ENCODE results near the gene DRC7.
"Not testable (repeated sequence)": the region's sequence is repeated elsewhere in the genome, so short reads cannot be mapped to it uniquely, and the experiment has no call there.

The DRC7 gene

DNA sequence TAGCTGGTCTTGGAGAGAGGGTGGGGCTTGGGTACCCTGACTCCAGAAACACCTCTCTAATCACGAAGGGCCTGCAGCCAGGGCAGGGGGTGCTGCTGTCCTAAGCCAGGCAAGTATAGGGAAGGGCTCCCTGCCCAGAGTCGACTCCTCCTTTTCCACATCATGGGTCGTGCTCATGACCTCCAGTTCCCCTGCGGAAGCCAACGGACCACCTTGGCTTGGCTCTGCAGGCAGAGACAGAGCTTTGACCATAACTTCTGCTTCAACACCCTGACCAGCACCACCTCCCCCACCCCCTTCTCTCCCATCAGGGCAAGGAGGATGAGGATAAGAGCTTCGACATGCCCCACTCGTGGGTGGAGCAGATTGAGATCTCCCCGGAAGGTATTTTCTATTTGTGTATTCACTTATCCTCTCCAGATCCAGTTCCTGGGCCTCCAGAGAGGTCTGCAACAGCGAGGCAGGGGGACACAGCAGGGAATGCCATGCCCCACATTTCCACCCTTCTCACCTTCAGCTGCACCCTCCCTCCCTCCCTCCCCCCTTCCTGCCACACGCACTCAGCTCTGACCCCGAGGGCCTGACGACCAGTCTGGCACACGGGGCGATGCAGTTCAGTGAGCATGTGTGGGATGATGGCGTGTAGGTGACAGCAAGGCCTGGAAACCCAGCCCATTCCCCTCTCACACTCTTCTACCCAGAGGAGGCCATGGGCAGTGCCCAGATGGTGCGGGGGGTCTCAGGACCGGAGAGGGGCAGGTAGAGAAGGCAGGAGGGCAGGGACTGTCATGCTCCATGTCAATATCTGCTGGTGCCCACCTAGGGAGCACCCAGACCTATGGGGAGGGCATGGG is 27.0 kb downstream of the DRC7 start:
- no peak for DNase-seq

DNA sequence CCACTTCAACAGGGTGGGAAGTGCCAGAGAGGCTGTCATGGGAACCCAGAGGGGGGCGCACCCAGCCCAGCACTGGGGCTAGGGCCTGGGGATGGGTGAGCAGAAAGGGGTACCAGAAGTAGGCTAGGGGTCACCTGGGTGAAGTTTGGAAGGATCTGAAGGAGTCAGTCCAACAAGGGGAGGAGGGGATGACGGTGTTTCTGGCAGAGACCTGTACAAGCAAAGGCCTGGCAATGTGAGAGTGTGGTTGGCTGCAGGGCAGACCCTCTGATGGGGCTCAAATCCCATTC is 27.5 kb downstream of the DRC7 start:
- DNase-seq, result no peak

DNA sequence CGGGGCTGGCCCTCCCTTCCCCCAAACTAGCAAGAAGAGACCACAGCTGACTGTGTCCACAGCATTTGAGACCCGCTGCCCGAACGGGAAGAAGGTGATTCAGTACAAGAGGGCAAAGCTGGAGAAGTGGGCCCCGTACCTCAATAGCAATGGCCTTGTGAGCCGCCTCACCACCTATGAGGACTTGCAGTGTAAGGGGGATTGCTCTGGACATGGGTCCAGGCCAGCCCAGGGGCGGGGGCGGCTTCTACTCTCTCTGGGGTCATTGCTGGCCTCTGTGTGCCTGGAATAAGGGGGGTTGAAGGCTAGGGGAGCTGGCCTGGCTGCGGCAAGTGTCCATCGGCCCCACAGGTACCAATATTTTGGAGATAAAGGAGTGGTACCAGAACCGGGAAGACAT is 28.0 kb downstream of the DRC7 start:
- no peak for DNase-seq

DNA sequence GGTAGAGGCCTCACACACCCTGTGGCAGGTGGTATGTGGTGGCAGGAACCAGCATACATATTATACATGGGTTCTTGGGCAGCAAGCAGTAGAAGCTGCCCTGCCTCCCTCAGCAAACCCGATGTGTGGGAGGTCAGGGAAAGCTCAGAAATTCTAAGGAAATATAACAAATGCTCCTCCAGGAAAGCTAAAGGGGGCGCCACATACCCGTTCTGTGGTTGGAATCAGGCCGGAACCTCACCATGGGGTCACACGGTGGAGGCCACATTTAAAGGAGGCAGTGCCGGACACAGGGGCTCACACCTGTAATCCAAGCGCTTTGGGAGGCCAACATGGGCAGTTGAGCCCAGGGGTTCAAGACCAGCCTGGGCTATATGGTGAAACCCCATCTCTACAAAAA is 28.6 kb downstream of the DRC7 start:
- DNase-seq, result no peak

DNA sequence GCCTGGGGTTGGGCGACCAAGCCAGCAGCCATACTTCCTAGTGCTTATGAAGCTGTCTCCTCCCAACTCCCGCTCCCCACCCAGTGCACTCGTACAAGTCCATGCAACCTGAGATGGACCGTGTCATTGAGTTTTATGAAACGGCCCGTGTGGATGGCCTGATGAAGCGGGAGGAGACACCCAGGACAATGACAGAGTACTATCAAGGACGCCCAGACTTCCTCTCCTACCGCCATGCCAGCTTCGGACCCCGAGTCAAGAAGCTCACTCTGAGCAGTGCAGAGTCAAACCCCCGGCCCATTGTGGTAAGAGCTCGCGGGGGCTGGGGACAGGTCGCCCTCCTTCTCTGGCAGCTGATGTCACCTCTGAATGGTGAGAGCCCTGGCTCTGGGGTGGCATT is 29.9 kb downstream of the DRC7 start:
- DNase-seq, result no peak

DNA sequence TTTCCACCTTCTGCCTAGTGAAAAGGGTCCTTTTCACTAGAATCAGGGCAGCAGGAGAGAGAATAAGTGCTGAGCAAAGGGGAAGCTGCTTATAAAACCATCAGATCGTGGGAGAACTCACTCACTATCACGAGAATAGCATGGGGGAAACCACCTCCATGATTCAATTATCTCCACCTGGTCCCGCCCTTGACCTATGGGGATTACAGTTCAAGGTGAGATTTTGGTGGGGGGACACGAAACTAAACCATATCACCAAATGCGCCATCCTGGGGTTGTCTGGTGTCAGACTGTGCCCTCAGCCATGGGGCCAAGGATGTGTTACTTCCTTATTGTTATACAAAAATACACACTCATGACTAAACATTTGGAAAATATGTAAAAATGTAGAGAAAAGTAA is 30.5 kb downstream of the DRC7 start:
- no peak for DNase-seq

DNA sequence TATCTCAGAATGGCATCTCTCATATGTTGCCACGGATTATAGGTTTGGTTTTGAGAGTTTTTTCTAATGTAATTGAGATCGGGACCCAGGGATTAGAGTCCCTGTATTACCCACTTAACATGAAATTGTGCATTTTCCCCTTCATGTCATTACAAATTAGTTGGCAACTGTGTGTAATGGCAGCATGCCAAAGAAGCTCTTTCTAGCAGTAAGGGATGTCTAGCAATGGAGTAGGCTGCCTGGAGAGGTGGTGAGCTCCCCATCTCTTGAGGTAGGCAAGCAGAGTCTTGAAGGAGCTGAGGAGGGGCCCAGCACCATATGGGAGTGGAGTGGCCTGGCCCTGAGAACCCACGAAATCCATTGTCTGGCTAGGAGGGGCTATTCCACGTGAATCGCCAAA is 30.9 kb downstream of the DRC7 start:
- no peak for DNase-seq

DNA sequence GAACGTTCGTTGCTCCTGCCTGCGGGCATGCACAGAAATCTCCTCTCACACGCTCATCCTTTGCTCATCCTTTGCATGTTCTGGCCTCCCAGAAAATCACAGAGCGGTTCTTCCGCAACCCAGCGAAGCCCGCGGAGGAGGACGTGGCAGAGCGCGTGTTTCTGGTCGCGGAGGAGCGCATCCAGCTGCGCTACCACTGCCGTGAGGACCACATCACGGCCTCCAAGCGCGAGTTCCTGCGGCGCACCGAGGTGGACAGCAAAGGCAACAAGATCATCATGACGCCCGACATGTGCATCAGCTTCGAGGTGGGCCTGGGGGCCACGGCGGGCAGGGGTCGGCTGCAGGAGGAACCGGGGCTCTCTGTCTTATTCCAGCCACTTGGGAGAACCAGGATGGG is 31.4 kb downstream of the DRC7 start:
- DNase-seq, result no peak

DNA sequence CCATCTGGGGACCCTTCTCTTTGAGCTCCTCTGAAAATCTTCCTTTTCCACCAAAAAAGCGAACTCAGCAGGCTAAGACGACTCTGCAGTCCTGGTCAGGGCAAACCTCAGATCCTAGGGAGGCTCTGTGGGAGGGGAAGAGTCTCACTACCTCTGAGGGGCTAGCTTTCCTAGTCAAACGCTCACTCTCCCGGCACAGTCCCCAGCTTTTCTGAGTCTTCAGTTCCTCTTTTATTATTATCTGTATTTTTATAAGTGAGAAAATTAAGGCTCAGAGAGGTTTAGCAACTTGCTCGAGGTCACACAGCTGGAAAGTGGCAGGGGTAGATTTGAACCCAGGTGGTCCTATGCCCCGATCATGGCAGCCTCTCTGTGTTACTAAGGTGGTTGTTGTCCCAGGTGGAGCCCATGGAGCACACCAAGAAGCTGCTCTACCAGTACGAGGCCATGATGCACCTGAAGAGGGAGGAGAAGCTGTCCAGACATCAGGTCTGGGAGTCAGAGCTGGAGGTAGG is 31.9 kb downstream of the DRC7 start:
- DNase-seq, result no peak

DNA sequence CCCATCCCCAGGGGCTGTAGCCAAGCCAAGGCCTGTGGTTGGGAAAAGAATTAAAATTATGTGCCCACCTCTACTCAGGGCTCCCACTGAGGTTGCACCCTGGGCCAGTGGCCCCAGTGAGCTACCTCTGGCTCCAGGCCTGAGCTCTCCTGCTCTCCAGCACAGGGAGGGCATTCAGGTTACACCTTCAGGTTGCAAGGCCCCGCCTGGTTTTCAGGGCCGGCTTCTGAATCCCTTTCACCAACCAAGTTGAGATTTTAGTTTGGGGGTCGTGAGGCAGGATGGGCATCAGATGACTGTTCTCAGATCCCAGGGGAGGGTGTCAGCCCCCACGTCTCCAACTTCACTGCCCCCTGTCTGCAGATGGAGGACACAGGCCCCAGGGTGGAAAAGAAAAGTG is 33.0 kb downstream of the DRC7 start:
- DNase-seq, result no peak

DNA sequence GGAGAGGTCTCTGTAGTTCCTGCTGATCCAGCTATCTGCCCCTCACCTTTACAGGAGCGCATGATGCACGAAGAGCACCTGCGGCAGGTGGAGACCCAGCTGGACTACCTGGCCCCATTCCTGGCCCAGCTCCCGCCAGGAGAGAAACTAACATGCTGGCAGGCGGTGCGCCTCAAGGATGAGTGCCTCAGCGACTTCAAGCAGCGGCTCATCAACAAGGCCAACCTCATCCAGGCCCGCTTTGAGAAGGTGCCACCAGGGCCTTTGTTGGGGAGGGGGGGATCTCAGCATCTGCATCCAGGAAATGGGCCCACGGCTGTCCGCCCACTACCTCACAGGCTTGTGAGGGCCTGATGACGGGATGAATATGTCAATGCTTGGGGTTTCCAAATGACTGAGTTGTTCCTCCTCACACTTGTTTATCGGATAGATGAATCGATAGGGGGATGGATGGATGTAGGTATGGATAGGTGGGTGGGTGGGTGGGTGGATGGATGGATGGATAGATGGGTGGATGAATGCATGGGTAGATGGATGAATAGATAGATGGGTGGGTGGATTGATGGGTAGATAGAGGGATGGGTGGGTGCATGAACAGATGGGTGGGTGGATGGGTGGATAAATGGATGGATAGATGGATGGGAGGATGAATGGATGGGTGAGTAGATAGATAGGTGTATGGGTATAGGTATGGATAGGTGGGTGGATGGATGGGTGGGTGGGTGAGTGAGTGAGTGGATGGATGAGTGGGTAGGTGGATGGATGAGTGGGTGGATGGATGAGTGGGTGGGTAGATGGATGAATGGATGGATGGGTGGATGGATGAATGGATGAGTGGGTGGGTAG is 34.0 kb downstream of the DRC7 start:
- no peak for DNase-seq

DNA sequence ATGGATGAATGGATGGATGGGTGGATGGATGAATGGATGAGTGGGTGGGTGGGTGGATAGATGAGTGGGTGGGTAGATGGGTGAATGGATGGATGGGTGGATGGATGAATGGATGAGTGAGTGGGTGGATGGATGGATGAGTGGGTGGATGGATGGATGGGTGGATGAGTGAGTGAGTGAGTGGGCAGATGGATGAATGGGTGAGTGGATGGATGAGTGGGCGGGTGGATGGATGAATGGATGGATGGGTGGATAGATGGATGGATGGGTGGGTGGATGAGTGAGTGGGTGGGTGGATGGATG is 34.5 kb downstream of the DRC7 start:
- DNase-seq, result no peak

DNA sequence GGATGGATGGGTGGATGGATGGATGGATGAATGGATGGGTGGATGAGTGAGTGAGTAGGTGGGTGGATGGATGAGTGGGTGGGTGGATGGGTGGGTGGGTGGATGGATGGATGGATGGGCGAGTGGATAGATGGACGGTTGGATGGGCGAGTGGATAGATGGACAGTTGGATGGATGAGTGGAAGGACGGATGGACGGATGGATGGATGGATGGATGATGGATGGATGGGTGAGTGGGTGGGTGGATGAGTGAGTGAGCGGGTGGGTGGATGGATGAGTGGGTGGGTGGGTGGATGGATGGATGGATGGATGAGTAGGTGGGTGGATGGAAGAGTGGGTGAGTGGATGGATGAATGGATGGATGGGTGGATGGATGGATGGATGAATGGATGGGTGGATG is 35.2 kb downstream of the DRC7 start:
- not testable (repeated sequence) for DNase-seq

DNA sequence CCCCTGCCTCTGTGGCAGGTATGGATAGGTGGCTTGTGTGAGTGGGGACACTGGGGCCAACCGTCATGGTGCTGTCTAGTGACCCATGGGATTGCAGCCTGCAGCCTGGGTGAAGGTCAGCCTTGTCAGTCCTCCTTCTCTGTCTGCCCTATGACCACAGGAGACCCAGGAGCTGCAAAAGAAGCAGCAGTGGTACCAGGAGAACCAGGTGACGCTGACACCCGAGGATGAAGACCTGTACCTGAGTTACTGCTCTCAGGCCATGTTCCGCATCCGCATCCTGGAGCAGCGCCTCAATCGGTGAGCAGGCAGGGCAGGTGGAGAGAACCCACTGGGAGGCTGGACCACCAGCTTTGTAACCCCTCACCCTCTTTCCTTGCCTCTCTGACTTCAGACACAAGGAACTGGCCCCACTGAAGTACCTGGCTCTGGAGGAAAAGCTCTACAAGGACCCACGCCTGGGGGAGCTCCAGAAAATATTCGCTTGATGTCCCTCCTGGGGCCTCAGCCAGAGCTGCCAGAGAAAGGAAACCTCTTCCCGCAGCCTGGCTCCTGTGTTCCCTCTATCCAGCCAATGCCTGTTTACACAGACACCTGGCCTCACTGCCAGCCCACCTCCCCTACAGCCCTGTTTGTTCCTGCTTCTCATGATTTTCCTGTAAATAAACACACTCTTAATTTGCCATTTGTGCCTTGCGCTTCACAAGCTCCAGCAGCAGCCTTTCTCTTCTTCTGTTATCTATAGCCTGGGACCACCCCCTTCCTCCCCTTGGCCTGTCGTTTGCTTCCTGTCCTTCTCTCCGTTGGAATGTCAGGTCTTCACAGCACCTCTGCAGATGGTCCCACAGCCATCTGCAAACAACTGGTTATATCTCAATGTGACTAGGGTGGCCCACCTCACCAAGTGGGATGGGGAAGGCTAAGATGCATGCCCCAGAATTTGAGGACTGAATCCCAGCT is 36.4 kb downstream of the DRC7 start:
- no peak for DNase-seq

DNA sequence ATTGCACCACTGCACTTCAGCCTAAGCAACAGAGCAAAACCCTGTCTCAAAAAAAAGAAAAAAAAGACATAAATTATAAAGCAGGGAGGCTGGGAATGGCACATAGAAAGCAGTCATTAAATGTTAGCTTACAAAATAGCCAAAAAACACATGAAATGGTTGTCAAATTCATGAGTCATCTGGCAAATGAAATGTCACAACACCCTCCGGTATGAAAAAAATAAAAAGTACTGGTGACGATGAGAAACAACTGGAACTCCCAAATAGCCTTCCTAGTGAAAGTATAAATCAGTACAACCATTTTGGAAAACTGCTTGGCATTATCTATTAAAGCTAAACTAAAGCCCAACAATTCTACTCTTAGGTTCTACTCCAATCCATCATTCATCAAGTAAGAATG is 37.4 kb downstream of the DRC7 start:
- no peak for DNase-seq

DNA sequence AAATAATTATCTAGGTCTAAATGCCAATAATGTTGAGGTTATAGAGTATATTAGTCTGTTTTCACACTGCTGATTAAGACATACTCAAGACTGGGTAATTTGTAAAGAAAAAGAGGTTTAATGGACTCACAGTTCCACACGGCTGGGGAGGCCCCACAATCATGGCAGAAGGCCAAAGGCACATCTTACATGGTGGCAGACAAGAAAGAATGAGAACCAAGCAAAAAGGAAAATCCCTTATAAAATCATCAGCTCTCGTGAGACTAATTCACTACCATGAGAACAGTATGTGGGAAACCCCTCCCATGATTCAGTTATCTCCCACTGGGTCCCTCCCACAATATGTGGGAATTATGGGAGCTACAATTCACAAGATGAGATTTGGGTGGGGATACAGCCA is 38.1 kb downstream of the DRC7 start:
- no peak for DNase-seq

DNA sequence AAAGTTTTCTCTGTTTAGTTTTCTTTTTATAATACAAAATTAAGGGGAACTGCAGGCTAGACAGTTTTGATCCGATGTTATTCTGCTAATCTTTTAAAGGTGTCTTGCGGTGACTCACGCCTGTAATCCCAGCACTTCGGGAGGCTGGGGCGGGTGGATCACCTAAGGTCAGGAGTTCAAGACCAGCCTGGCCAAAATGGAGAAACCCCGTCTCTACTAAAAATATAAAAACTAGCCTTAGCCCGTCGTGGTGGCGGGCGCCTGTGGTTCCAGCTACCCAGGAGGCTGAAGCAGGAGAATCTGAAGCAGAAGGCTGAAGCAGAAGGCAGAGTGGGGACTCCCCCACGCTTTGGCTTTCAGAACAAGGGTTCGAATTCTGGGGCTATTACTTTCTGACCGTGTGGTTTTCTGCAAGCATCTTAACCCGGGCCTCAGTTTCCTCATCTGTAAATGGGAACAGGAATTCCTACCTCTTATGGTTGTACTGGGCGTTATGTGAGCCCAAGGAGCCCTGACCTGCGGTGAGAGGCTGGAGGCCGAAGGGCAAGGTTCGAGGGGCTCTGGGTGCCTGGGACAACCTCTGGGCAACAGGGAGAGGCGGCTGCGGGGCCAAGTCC is 39.8 kb downstream of the DRC7 start:
- no peak for DNase-seq

DNA sequence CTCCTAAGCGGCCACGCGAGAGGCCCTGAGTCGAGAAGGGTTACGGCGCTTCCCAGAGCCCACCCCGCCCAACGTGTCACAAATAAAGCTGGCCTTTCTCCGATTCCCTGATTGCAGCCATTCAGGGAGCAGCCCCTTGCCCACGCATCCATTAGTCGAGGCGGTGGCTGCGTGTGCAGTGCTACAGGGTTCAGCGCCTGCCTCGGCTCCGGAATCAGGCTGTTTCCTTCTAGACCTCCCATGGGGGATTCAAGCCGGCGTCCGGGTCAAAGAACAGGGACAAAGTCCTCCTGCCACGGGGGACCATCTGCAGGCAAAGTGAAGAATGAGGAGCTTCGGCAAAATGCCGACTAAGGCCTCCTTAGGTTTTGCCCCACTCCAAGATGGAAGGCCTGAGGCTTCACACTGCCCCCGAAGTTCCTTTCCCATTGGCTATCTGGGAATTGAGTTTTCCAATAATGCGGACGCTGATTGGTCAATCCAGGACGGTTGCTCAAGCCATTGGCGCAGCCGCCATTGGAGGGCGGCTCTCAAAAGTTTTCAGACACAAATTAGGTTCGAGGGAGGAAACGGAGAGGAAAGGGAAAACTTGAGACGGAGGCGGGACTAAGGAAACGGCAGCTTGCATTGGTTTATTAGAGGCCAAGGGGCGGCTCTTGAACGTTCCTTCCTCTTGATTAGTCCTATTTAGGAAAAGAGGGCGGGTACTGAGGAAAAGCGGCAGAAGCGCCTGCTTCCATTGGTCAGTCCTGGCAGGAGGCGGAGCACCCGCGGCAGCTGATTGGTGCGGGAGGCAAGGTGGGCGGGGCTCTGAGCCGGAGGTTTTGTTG is 40.5 kb downstream of the DRC7 start:
- peak; percentile 99 for DNase-seq

DNA sequence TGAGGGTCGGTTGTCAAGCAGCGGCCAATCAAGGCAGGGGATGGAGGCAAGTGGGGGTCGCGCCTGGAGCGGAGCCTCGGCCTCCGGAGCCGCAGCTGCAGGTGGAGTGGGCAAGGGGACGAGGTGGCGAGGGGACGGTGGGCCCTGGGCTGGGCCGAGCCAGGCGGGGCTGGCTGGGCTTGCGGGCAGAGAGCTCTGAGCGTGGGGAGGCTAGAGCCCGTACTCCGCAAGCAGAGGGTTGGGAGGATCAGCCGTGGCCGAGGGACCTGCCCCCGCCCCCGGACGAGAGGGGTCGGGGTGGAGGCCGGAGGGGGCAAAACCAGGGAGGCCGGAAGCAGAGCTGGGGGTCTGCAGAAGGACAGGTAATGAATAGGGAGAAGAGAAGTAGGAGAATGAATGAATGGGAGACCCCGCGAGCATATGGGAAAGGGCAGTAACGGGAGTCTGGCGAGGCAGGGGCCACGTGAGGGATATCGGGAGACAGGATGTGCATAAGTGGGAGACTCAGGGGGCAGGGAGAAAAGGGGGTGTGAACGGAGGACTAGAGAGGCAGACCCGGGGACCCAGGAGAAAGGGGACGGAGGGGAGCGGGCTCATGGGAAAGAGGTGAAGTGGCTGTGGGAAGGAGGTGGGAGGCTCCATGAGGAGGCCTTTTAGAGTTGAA is 41.3 kb downstream of the DRC7 start, which contains the start of gene KATNB1:
Gene KATNB1 (plus strand): TSS at position 16 of the 664 bp plus-strand sequence. CDS start 1,474 bp downstream, outside the sequence.
- no peak for DNase-seq

DNA sequence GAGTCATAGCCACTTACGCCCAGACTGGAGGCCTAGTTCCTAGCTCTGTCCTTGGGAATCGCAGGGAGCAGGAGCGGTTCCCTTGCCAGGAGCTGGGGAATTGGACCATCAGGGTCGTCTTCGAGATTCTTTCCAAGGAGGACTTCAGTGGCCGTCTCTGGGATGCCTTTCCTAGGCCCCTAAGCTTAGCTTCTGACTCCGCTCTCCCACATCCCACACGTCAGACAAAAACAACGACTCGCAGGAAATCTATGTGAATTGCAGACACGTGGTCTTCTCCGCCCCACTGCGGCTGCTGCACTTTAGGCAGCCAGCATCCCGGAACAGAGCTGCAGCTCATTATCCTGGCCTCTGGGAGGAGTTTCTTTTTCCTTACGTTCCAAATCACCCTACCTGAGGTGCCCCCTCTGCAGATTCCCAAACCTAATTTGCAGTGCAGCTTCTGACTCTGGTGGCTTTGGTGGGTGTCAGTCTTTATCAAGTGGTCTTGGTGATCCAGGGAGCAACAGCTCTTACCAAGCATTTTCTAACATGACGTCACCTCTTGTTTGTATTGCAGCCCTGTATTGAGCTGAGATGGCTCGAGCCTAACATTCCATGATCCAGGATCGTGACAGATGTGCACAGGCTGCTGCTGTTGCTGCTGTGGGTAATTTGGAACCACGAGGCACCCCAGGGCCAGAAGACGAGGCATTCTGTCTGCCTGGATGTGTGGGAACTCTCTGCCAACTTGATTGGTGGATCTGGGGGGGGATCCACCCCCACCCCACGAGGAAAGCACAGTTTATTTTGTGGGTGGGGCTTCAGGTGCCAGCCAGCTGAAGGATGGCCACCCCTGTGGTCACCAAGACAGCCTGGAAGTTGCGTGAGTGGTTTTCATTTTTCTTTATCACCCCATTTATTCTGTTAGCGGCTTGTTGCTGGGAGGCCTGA is 42.1 kb downstream of the DRC7 start:
- DNase-seq, result peak; percentile 57

Measured in CD4-positive, alpha-beta T cell treated with Interleukin-12 subunit alpha and Interleukin-12 subunit beta, for 1 hour (primary cell).